AG04450 (cell line): ENCODE measurements around the gene PRR13. TPM values are rescaled to one million over a fixed set of nuclear protein-coding genes. Genes with fewer than 3 reads are reported as not detected.

Source experiments
- CTCF ChIA-PET: fragments of 300-600, 350-600 bp; formaldehyde crosslinking; extraction: SDS; loops from one replicate; lab custom pipeline; 2022; ENCODE audit warnings: antibody characterized with exemption, inconsistent platforms; lab: Charles Lee
- POLR2A ChIA-PET: fragments of 350-600 bp; formaldehyde crosslinking; extraction: SDS; loops from one replicate; lab custom pipeline; 2021; ENCODE audit warnings: antibody characterized with exemption, inconsistent platforms; lab: Yijun Ruan, JAX
- DNase-seq: peaks from one replicate; pipeline ENCODE4 v3.0.0-alpha.2; 2011; ENCODE audit warnings: low read depth, low spot score
- H3K27ac ChIP-seq: one replicate; pipeline ENCODE4 v1.5.1; 2012; ENCODE audit warnings: low read depth, low read length, control low read depth
- H3K27me3 ChIP-seq: one replicate; pipeline ENCODE4 v1.6.0; 2012; ENCODE audit warnings: low read length; ENCODE audit not compliant: control insufficient read depth, insufficient read depth
- H3K4me3 ChIP-seq: 2 replicates; pipeline ENCODE4 v1.5.1; 2011; ENCODE audit warnings: mild to moderate bottlenecking, low read depth, low read length, control low read depth
- H3K9me3 ChIP-seq: 2 replicates; pipeline ENCODE4 v1.5.1; 2012; ENCODE audit warnings: low read length; ENCODE audit not compliant: control insufficient read depth, insufficient read depth
- polyA plus RNA-seq: library from polyadenylated mRNA; depleted of rRNA; stranded (reverse); fragments of >200 nt; gene quantifications from 2 replicates; pipeline ENCODE4 v1.2.3, GENCODE V29; 2011
- TF ChIP-seq, protein P1 (sequence below): IDR thresholded peaks from 2 replicates; pipeline ENCODE4 v1.5.1; 2011; ENCODE audit warnings: low read depth, low read length, control low read depth, inconsistent platforms

Gene PRR13
- polyA plus RNA-seq, 1 experiment: 71.4 TPM

DNA sequence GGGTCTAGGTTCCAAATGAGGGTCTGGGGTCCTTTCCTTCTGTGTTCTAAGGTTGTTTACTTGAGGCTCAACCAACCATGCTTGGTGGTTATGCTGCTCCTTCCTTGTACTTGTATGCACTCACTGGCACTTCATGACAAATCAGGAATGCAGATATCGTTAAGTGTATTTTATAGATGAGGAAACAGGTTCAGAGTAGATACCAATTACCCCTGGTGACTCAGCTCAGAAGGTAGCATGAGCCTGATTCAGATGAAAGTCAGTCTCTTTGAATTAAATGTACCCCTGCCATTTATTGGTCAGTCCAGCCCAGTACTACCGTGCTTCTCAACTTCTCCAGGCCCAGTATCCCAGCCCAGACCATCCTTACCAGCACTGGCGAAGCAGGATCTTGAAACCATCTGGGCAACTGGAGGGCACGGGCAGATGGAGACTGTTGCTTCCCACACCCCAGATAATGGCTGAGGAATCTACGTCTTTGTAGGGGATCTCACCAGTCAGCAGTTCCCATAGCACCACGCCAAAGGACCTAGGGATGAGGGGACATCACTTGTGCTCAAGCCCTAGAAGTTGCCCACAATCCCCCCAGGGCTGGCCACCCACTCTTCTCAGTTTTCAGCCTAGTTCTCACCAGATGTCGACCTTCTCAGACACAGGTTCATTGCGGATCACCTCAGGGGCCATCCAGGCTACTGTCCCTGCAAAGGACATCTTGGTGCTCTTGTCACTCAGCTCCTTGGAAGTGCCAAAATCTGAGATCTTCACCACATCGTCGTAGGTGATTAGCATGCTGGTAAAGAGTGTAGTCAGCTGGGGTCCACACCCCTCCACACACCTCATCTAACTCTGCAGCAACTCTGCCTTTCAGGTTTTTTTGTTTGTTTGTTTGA lies 43.4 kb downstream of the PRR13 start:
- TF ChIP-seq, protein P1, sequence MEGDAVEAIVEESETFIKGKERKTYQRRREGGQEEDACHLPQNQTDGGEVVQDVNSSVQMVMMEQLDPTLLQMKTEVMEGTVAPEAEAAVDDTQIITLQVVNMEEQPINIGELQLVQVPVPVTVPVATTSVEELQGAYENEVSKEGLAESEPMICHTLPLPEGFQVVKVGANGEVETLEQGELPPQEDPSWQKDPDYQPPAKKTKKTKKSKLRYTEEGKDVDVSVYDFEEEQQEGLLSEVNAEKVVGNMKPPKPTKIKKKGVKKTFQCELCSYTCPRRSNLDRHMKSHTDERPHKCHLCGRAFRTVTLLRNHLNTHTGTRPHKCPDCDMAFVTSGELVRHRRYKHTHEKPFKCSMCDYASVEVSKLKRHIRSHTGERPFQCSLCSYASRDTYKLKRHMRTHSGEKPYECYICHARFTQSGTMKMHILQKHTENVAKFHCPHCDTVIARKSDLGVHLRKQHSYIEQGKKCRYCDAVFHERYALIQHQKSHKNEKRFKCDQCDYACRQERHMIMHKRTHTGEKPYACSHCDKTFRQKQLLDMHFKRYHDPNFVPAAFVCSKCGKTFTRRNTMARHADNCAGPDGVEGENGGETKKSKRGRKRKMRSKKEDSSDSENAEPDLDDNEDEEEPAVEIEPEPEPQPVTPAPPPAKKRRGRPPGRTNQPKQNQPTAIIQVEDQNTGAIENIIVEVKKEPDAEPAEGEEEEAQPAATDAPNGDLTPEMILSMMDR: no peak
- no peak overlapping the region for H3K27ac ChIP-seq
- DNase-seq: no peak
- CTCF ChIA-PET: no interaction called here
- no peaks in the 10 kb centered on the region for H3K9me3 ChIP-seq
- no peak overlapping the region for H3K4me3 ChIP-seq
- POLR2A ChIA-PET: no interaction called here
- H3K27me3 ChIP-seq: no peaks in the 10 kb centered on the region

DNA sequence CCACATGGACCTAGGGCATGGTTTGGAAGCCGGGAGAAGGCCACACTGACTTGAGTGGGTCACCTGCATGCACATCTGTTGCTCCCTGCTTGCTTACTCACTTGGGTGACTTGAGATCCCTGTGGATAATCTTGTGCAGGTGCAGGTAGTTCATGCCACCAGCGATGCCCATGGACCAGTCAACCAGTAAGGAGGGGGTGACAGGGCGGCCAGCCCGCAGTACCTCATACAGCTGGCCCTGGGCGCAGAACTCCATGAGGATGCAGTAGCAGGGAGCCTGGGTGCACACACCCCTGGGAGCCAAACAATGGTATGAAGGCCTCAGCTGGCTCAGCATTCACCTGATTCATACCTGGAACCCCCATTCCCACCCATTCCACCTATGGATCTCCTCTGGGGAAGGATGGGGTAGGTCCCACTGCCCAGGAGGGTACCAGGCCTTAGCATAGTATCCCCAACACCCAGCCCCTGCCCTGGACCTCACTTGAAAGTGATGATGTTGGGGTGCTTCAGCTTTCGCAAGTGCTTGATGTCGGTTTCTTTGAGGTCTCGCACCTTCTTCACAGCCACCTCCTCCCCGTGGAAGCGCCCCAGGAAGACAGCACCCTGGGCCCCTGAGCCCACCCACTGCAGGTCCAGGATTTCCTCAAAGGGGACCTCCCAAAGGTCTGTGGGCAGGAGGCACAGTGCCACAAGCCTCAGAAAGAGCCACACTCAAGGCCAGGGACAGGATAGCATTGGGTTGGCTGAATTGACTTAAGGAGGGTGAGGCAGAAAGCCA lies 44.6 kb downstream of the PRR13 start:
- Histone ChIP-seq H3K4me3 (no peak overlapping the region), H3K27ac (no peak overlapping the region), H3K27me3 (no peaks in the 10 kb centered on the region), H3K9me3 (no peaks in the 10 kb centered on the region)
- no peak for DNase-seq
- ChIA-PET POLR2A (no interaction called here), CTCF (no interaction called here)
- TF ChIP-seq, protein P1: no peak

DNA sequence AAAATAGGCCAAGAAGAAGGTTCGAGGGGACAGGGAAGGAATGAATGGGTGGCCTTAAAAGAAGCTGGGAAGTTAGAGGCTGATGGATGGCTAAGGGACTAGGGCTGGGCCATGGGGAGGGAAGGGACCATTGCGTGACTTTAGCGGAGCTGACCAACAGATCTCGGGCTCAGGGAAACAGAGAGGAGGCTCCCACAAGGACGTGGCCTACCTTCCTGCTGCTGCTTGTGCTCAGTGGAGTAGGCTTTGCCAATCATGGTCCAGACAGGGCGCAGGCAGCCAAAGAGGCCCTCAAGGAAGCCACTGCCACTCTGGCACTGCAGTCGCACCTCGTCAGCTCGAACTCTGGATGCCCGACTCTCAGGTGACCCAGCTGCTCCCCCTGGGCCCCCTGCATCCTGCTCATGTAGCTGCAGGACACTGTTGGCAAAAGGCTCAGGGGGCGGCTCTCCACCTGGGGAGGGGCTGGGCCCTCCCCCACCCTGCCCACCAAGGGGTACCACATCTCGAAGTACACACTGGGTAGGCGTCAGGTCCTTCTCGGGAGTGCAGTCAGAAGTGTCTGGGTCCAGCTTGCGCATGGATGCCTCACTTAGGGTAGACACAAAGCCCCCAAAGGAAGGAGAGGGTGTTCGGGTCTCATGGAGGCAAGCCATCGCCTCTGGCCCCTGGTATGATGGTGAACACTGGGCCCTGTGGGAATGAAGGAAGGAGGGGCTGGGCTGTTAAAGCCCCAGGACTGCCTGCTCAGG lies 45.4 kb downstream of the PRR13 start:
- ChIA-PET CTCF (no interaction called here), POLR2A (interaction anchor here (1.0 kb wide), 1 partner anchor 12 kb away, joined by 3 read pairs; the partner anchor contains the start of gene MAP3K12)
- TF ChIP-seq, protein P1: no peak
- Histone ChIP-seq H3K27me3 (no peaks in the 10 kb centered on the region), H3K27ac (no peak overlapping the region), H3K4me3 (no peak overlapping the region), H3K9me3 (no peaks in the 10 kb centered on the region)
- DNase-seq: no peak

DNA sequence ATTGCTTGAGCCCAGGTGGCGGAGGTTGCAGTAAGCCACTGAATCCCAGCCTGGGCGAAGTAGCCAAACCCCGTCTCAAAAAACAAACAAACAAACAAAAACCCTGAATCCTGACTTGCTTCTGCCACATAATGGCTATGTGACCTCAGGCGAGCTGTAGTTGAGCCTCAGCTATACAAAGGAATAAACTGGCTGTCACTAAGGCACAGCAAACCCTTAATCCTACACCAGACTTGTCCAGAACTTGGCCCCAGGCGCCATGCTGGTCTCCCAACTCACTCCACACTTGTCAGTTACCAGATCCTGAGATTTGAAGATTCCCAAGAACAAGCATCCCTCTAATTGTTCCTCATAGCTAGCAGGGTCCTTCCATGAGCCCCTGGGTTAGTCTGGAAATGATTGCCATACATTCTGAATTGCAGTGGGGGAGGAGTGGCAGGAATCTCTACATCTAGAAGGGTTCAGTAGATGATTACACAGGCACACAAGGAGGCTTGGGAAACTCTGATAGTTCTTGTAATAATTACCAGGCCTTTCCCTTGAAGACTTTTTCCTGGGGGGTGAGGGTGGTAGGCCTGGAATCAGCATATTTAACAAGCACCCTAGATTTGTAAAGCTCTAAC lies 47.8 kb downstream of the PRR13 start:
- ChIA-PET POLR2A (interaction anchor here (0.7 to 1.7 kb wide), 2 partner anchors 12 to 186 kb away, joined by 5 to 10 read pairs; partner anchors contain the start of gene TARBP2), CTCF (interaction anchor here (1.0 to 1.7 kb wide), 2 partner anchors 12 to 144 kb away, joined by 4 to 5 read pairs; no protein-coding TSS in a partner anchor)
- Histone ChIP-seq H3K27ac (no peak overlapping the region), H3K4me3 (no peak overlapping the region), H3K27me3 (no peaks in the 10 kb centered on the region), H3K9me3 (no peaks in the 10 kb centered on the region)
- DNase-seq: no peak
- TF ChIP-seq, protein P1: no peak
